ENCODE results near the gene CCDC182.

The CCDC182 gene

GRCh38 chr17:57726213-57726790 lies 18.8 kb downstream of the CCDC182 start:
- no peak for DNase-seq

GRCh38 chr17:57724729-57725125 lies 20.4 kb downstream of the CCDC182 start:
- DNase-seq, result no peak

GRCh38 chr17:57724026-57724728 lies 20.9 kb downstream of the CCDC182 start:
- no peak for DNase-seq

- DNase-seq, result no peak
These were observed 21.6 kb downstream of the CCDC182 start for GRCh38 chr17:57723427-57724025.

- DNase-seq, result no peak
These were observed 22.4 kb downstream of the CCDC182 start for GRCh38 chr17:57722704-57723043.

GRCh38 chr17:57721967-57722703 lies 23.0 kb downstream of the CCDC182 start:
- DNase-seq, result no peak

- DNase-seq, result no peak
These were observed 24.6 kb downstream of the CCDC182 start for GRCh38 chr17:57720386-57721035.

- DNase-seq, result no peak
These were observed 26.2 kb downstream of the CCDC182 start for GRCh38 chr17:57718878-57719277.

GRCh38 chr17:57715981-57716380 lies 29.1 kb downstream of the CCDC182 start:
- no peak for DNase-seq

- peak; percentile 18 for DNase-seq
These were observed 30.4 kb downstream of the CCDC182 start for GRCh38 chr17:57714665-57715180.

- no peak for DNase-seq
These were observed 32.0 kb downstream of the CCDC182 start for GRCh38 chr17:57713140-57713539.

- no peak for DNase-seq
These were observed 36.7 kb downstream of the CCDC182 start for GRCh38 chr17:57708410-57708809.

GRCh38 chr17:57707892-57708291 lies 37.2 kb downstream of the CCDC182 start:
- no peak for DNase-seq

- no peak for DNase-seq
These were observed 38.3 kb downstream of the CCDC182 start for GRCh38 chr17:57706761-57707160.

- no peak for DNase-seq
These were observed 39.0 kb downstream of the CCDC182 start for GRCh38 chr17:57705921-57706695.

GRCh38 chr17:57704448-57704847 lies 40.7 kb downstream of the CCDC182 start:
- no peak for DNase-seq

- no peak for DNase-seq
These were observed 41.8 kb downstream of the CCDC182 start for GRCh38 chr17:57703273-57703672.

GRCh38 chr17:57701124-57701523 lies 44.0 kb downstream of the CCDC182 start:
- no peak for DNase-seq

GRCh38 chr17:57699751-57700219 lies 45.3 kb downstream of the CCDC182 start:
- no peak for DNase-seq

GRCh38 chr17:57697891-57698711 lies 47.0 kb downstream of the CCDC182 start:
- peak; percentile 75 for DNase-seq

- DNase-seq, result no peak
These were observed 47.9 kb downstream of the CCDC182 start for GRCh38 chr17:57697197-57697596.
